Peyer's patch (tissue), 4 donors: ENCODE data around the gene TTC5.

Experiments used
- POLR2A ChIP-seq, 2 donors: fragments of 450-650 bp; IDR thresholded peaks; one replicate each; pipeline ENCODE4 v1.5.1; 2017; ENCODE audit warnings: antibody characterized with exemption in 2 of 2, mild to moderate bottlenecking in 2 of 2, moderate library complexity in 2 of 2
- TF ChIP-seq, protein P1 (sequence below), 6 experiments: fragments of 450-650 bp in 4 of 6; fragments of 200-600 bp in 2 of 6; sonication (generic) in 1 of 6; IDR thresholded peaks; one replicate each; pipeline ENCODE4 v1.5.1; 2017 to 2019; ENCODE audit warnings: antibody characterized with exemption in 6 of 6, mild to moderate bottlenecking in 3 of 6, moderate library complexity in 1 of 6

DNA sequence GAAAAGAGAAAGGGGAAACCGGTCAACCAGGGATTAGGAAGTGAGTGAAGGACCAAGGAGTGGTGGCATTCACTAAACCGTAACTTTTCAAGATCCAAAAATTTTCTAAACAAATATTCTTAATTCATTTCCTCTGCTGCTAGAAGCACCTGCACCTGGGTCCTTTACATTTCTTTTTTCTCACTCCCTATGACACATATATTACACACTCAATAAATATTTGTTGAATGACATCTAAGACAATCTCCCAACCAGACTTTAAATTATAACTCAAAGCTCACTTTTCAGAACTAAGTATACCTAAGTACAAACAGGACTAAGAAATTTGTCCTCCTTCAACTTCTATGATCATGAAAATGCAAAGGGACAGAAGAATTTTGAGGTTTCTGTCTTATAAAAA, 11.1 kb downstream of the TTC5 start:
- TF ChIP-seq, protein P1, sequence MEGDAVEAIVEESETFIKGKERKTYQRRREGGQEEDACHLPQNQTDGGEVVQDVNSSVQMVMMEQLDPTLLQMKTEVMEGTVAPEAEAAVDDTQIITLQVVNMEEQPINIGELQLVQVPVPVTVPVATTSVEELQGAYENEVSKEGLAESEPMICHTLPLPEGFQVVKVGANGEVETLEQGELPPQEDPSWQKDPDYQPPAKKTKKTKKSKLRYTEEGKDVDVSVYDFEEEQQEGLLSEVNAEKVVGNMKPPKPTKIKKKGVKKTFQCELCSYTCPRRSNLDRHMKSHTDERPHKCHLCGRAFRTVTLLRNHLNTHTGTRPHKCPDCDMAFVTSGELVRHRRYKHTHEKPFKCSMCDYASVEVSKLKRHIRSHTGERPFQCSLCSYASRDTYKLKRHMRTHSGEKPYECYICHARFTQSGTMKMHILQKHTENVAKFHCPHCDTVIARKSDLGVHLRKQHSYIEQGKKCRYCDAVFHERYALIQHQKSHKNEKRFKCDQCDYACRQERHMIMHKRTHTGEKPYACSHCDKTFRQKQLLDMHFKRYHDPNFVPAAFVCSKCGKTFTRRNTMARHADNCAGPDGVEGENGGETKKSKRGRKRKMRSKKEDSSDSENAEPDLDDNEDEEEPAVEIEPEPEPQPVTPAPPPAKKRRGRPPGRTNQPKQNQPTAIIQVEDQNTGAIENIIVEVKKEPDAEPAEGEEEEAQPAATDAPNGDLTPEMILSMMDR (IDR thresholded peaks at IDR 0.05) = no peak
- TF ChIP-seq POLR2A (IDR thresholded peaks at IDR 0.05) = no peak
